Measurements from ENCODE around the gene XYLB.
A peak's percentile ranks its signal among the peaks of the same experiment; 100 is the strongest.
"Not testable (repeated sequence)": the region's sequence is repeated elsewhere in the genome, so short reads cannot be mapped to it uniquely, and the experiment has no call there.

The XYLB gene

GRCh38 chr3:38396239-38396638 lies 49.7 kb downstream of the XYLB start:
- no peak for DNase-seq (ENCODE audit: low spot score)

GRCh38 chr3:38396861-38397260 lies 50.3 kb downstream of the XYLB start:
- DNase-seq (ENCODE audit: low spot score) = no peak

- DNase-seq (ENCODE audit: low spot score) = no peak
Measured at GRCh38 chr3:38397320-38397719, 50.7 kb downstream of the XYLB start.

GRCh38 chr3:38401246-38401962 lies 54.8 kb downstream of the XYLB start:
- no peak for DNase-seq (ENCODE audit: low spot score)

GRCh38 chr3:38404286-38404685 lies 57.7 kb downstream of the XYLB start:
- DNase-seq (ENCODE audit: low spot score) = no peak

GRCh38 chr3:38411591-38411990 lies 65.0 kb downstream of the XYLB start:
- no peak for DNase-seq (ENCODE audit: low spot score)

GRCh38 chr3:38420758-38421157 lies 74.2 kb downstream of the XYLB start:
- DNase-seq (ENCODE audit: low spot score) = not testable (repeated sequence)

GRCh38 chr3:38421679-38422336 lies 75.2 kb downstream of the XYLB start:
- DNase-seq (ENCODE audit: low spot score) = no peak

GRCh38 chr3:38426798-38427426 lies 80.3 kb downstream of the XYLB start:
- DNase-seq (ENCODE audit: low spot score) = not testable (repeated sequence)

- not testable (repeated sequence) for DNase-seq (ENCODE audit: low spot score)
Measured at GRCh38 chr3:38432871-38433658, 86.5 kb downstream of the XYLB start.

GRCh38 chr3:38433661-38434060 lies 87.1 kb downstream of the XYLB start:
- DNase-seq (ENCODE audit: low spot score) = not testable (repeated sequence)

- not testable (repeated sequence) for DNase-seq (ENCODE audit: low spot score)
Measured at GRCh38 chr3:38438436-38439069, 92.0 kb downstream of the XYLB start.

- DNase-seq (ENCODE audit: low spot score) = not testable (repeated sequence)
Measured at GRCh38 chr3:38443205-38443604, 96.6 kb downstream of the XYLB start.

GRCh38 chr3:38446085-38446686 lies 99.6 kb downstream of the XYLB start:
- no peak for DNase-seq (ENCODE audit: low spot score)

GRCh38 chr3:38446812-38447211 lies 100.2 kb downstream of the XYLB start:
- no peak for DNase-seq (ENCODE audit: low spot score)

- no peak for DNase-seq (ENCODE audit: low spot score)
Measured at GRCh38 chr3:38450853-38451252, 104.3 kb downstream of the XYLB start.

- peak; percentile 98 for DNase-seq (ENCODE audit: low spot score)
Measured at GRCh38 chr3:38453075-38453912, 106.7 kb downstream of the XYLB start, which contains the start of gene ACVR2B. Gene ACVR2B, plus strand, starts transcription at chr3:38453890. Its CDS starts 433 bp downstream, at chr3:38454323.

GRCh38 chr3:38453913-38454177 lies 107.3 kb downstream of the XYLB start:
- no peak for DNase-seq (ENCODE audit: low spot score)

- peak; percentile 78 for DNase-seq (ENCODE audit: low spot score)
Measured at GRCh38 chr3:38454178-38454883, 107.7 kb downstream of the XYLB start.

All from D341Med (cell line).